ENCODE measurements around the gene SPEG.

SPEG gene

GRCh38 chr2:219476652-219477151, 42.1 kb downstream of the SPEG start:
- TF ChIP-seq CTCF (IDR thresholded peaks at IDR 0.05; ENCODE audit: extremely low read depth, missing control alignments) = no peak

GRCh38 chr2:219477179-219477578, 42.5 kb downstream of the SPEG start:
- no peak for DNase-seq (ENCODE audit: low spot score)
- TF ChIP-seq CTCF (IDR thresholded peaks at IDR 0.05; ENCODE audit: extremely low read depth, missing control alignments) = no peak

More at GRCh38 chr2:219476652-219477151, 42.1 kb downstream of the SPEG start:
- DNase-seq (ENCODE audit: low spot score) = no peak

GRCh38 chr2:219477815-219478214, 43.2 kb downstream of the SPEG start:
- TF ChIP-seq CTCF (IDR thresholded peaks at IDR 0.05; ENCODE audit: extremely low read depth, missing control alignments) = no peak
- DNase-seq (ENCODE audit: low spot score) = no peak

- DNase-seq (ENCODE audit: low spot score) = no peak
- no peak for TF ChIP-seq CTCF (IDR thresholded peaks at IDR 0.05; ENCODE audit: extremely low read depth, missing control alignments)
Observed at GRCh38 chr2:219478916-219479315, 44.3 kb downstream of the SPEG start.

- no peak for DNase-seq (ENCODE audit: low spot score)
- no peak for TF ChIP-seq CTCF (IDR thresholded peaks at IDR 0.05; ENCODE audit: extremely low read depth, missing control alignments)
Observed at GRCh38 chr2:219480004-219480403, 45.4 kb downstream of the SPEG start.

- no peak for DNase-seq (ENCODE audit: low spot score)
- TF ChIP-seq CTCF (IDR thresholded peaks at IDR 0.05; ENCODE audit: extremely low read depth, missing control alignments) = no peak
Observed at GRCh38 chr2:219482674-219483405, 48.2 kb downstream of the SPEG start.

GRCh38 chr2:219483451-219484342, 49.1 kb downstream of the SPEG start:
- no peak for TF ChIP-seq CTCF (IDR thresholded peaks at IDR 0.05; ENCODE audit: extremely low read depth, missing control alignments)
- DNase-seq (ENCODE audit: low spot score) = no peak

Data from GM20000 (cell line).